Activated B cell treated with CpG ODN at 0.5 μM for 24 hours (primary cell): ENCODE data around the gene TMC8. TPM values are rescaled to one million over a fixed set of nuclear protein-coding genes. Genes with fewer than 3 reads are reported as not detected.

Experiments
- ATAC-seq: fragments of 200-7000 bp; cut with Tn5 transposase; one replicate; pipeline ENCODE4 v1.10.0; 2021; ENCODE audit warnings: low read depth, mild to moderate bottlenecking, moderate library complexity
- CTCF ChIA-PET: fragments of 350-600 bp; sonication (Branson Sonifier 250); formaldehyde crosslinking; loops from one replicate; lab custom pipeline; 2021; ENCODE audit warnings: antibody characterized with exemption; lab: Charles Lee
- POLR2A ChIA-PET: fragments of 350-600 bp; sonication (Branson Sonifier 250); formaldehyde crosslinking; loops from one replicate; lab custom pipeline; 2021; ENCODE audit warnings: antibody characterized with exemption; lab: Charles Lee
- DNase-seq: peaks from one replicate; pipeline ENCODE4 v3.0.0; 2022
- H3K27ac Mint-ChIP-seq: one replicate; pipeline ENCODE4 v1.8.0; 2020; ENCODE audit warnings: mixed read lengths
- H3K27me3 Mint-ChIP-seq: one replicate; pipeline ENCODE4 v1.8.0; 2021; ENCODE audit warnings: mixed read lengths
- H3K36me3 Mint-ChIP-seq: one replicate; pipeline ENCODE4 v1.8.0; 2021; ENCODE audit warnings: low read depth, mixed read lengths
- H3K4me1 Mint-ChIP-seq: one replicate; pipeline ENCODE4 v1.8.0; 2021; ENCODE audit warnings: mixed read lengths
- H3K4me3 Mint-ChIP-seq: one replicate; pipeline ENCODE4 v1.8.0; 2020; ENCODE audit warnings: mild to moderate bottlenecking, mixed read lengths
- H3K9me3 Mint-ChIP-seq: one replicate; pipeline ENCODE4 v1.8.0; 2020; ENCODE audit warnings: mixed read lengths
- CTCF ChIP-seq: fragments of 200-600 bp; IDR thresholded peaks from one replicate; pipeline ENCODE4 v1.8.0; 2022; ENCODE audit warnings: antibody characterized with exemption, mild to moderate bottlenecking
- intact Hi-C: fragments of 100-400 bp; cut with micrococcal nuclease; formaldehyde crosslinking; loops from one replicate; pipeline ENCODE4 v1.15.1; 2024
- total RNA-seq: library from RNA; stranded (reverse); gene quantifications from 2 replicates; pipeline ENCODE4 v1.2.3, GENCODE V29; 2022

The TMC8 gene
- total RNA-seq, 1 donor from 2014 or later = 181 TPM

DNA sequence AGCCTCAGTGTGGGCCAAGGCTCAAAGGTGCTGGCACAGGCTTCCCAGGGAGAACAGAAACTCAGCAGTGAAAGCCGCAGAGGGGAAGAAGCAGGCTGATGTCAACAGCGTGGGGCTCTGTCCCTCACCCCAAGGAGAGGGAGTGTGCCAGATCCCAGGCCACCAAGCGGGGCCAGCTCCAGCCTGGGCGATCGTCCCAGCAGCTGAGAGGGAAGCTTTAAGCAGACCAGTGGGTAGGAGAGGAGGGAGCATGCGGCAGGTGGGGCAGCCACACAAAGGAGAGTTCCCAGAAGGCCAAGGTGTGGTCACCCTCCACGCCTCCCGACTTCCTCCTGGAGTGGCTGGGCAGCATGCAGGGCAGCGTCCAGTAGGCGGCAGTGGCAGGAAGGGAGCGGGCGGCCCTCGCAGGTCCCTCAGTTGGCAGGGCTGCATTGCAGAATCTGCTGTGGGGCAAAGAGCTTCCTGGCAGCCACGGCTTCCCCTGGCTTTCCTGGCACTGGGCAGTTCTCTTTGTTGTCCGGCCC, 43.8 kb downstream of the TMC8 start:
- Mint-ChIP-seq H3K27me3 (no peaks in the 10 kb centered on the region), H3K9me3 (no peaks in the 10 kb centered on the region), H3K27ac (peak overlapping the region; percentile 90), H3K4me3 (peak overlapping the region; percentile 84), H3K36me3 (peaks cover 66% of the 10 kb centered on the region), H3K4me1 (peaks cover 83% of the 10 kb centered on the region)
- ATAC-seq = no peak
- CTCF ChIA-PET = interaction anchor here (0.6 to 9.7 kb wide), 9 partner anchors 9 to 74 kb away, joined by 3 to 220 read pairs (median 4); partner anchors contain the start of genes TMC6 and TMC8
- TF ChIP-seq CTCF = no peak
- POLR2A ChIA-PET = interaction anchor here (0.6 to 33.1 kb wide), 8 partner anchors 9 to 604 kb away, joined by 3 to 2404 read pairs (median 7); partner anchors contain the start of genes AFMID, C17orf99, TK1 and TMC6
- no peak for DNase-seq
- intact Hi-C loops = no loop called here

- Mint-ChIP-seq H3K36me3 (peaks cover 60% of the 10 kb centered on the region), H3K4me1 (peaks cover 80% of the 10 kb centered on the region), H3K9me3 (no peaks in the 10 kb centered on the region), H3K27me3 (no peaks in the 10 kb centered on the region), H3K27ac (peak overlapping the region; percentile 90), H3K4me3 (no peak overlapping the region)
- POLR2A ChIA-PET = interaction anchor here (0.6 to 33.1 kb wide), 9 partner anchors 8 to 603 kb away, joined by 3 to 2404 read pairs (median 7); partner anchors contain the start of genes AFMID, C17orf99, TK1 and TMC6
- ATAC-seq (no peak), DNase-seq (no peak)
- intact Hi-C loops = loop anchor here (5.0 kb wide), 1 partner anchor 247 kb away; no protein-coding TSS in a partner anchor
- CTCF ChIA-PET = interaction anchor here (0.9 to 9.7 kb wide), 10 partner anchors 8 to 90 kb away, joined by 3 to 220 read pairs (median 7); partner anchors contain the start of genes TMC6 and TMC8
- TF ChIP-seq CTCF = no peak
Observed at GRCh38 chr17:78174870-78175642, 44.5 kb downstream of the TMC8 start.

GRCh38 chr17:78175643-78175981, 45.0 kb downstream of the TMC8 start:
- H3K4me3 Mint-ChIP-seq = no peak overlapping the region
- intact Hi-C loops = loop anchor here (5.0 kb wide), 1 partner anchor 247 kb away; no protein-coding TSS in a partner anchor
- no peak for TF ChIP-seq CTCF
- H3K27ac Mint-ChIP-seq = peak overlapping the region; percentile 90
- peaks cover 80% of the 10 kb centered on the region for H3K4me1 Mint-ChIP-seq
- H3K27me3 Mint-ChIP-seq = no peaks in the 10 kb centered on the region
- ATAC-seq (no peak), DNase-seq (no peak)
- CTCF ChIA-PET = interaction anchor here (1.3 to 9.7 kb wide), 9 partner anchors 11 to 90 kb away, joined by 3 to 220 read pairs (median 10); partner anchors contain the start of genes AFMID, TK1, TMC6 and TMC8
- H3K36me3 Mint-ChIP-seq = peaks cover 54% of the 10 kb centered on the region
- POLR2A ChIA-PET = interaction anchor here (1.0 to 33.1 kb wide), 9 partner anchors 8 to 246 kb away, joined by 3 to 2404 read pairs (median 5); partner anchors contain the start of genes AFMID, C17orf99, TK1 and TMC6
- no peaks in the 10 kb centered on the region for H3K9me3 Mint-ChIP-seq

GRCh38 chr17:78176548-78177025, 46.0 kb downstream of the TMC8 start:
- Mint-ChIP-seq H3K36me3 (peaks cover 44% of the 10 kb centered on the region), H3K4me1 (peaks cover 79% of the 10 kb centered on the region), H3K4me3 (no peak overlapping the region), H3K27ac (peak overlapping the region; percentile 63), H3K27me3 (no peaks in the 10 kb centered on the region), H3K9me3 (no peaks in the 10 kb centered on the region)
- CTCF ChIA-PET = interaction anchor here (0.6 to 9.7 kb wide), 18 partner anchors 9 to 91 kb away, joined by 3 to 220 read pairs (median 8); partner anchors contain the start of genes AFMID, C17orf99, TK1 and TMC6
- TF ChIP-seq CTCF = peak; percentile 92
- intact Hi-C loops = loop anchor here (1.0 to 5.0 kb wide), 5 partner anchors 42 to 246 kb away; partner anchors contain the start of gene TMC8
- POLR2A ChIA-PET = interaction anchor here (0.5 to 33.1 kb wide), 10 partner anchors 10 to 245 kb away, joined by 3 to 2404 read pairs (median 5); partner anchors contain the start of genes AFMID, C17orf99, TK1 and TMC6
- DNase-seq = peak; percentile 76
- ATAC-seq = peak; percentile 69
